Left hindlimb (tissue), 1 donor: ENCODE results near the gene ZFR2.
"Not testable (repeated sequence)": the region's sequence is repeated elsewhere in the genome, so short reads cannot be mapped to it uniquely, and the experiment has no call there.

Experiments used
- DNase-seq: peaks from one replicate; pipeline ENCODE4 v3.0.0-alpha.2; 2018

ZFR2 gene

GRCh38 chr19:3768748-3769099, 100.1 kb downstream of the ZFR2 start:
- DNase-seq = no peak

GRCh38 chr19:3768015-3768747, 100.7 kb downstream of the ZFR2 start:
- no peak for DNase-seq

GRCh38 chr19:3767050-3767449, 101.8 kb downstream of the ZFR2 start:
- DNase-seq = no peak

GRCh38 chr19:3766520-3766919, 102.3 kb downstream of the ZFR2 start:
- no peak for DNase-seq

- not testable (repeated sequence) for DNase-seq
These were observed 103.1 kb downstream of the ZFR2 start for GRCh38 chr19:3765757-3766156.

- no peak for DNase-seq
These were observed 103.7 kb downstream of the ZFR2 start for GRCh38 chr19:3765121-3765520.

- peak; percentile 100 for DNase-seq
These were observed 106.1 kb downstream of the ZFR2 start, which contains the start of gene MRPL54 for GRCh38 chr19:3762501-3763459. MRPL54 (plus strand) TSS chr19:3762682; CDS start chr19:3762701, 19 bp downstream.

- DNase-seq = no peak
These were observed 106.7 kb downstream of the ZFR2 start for GRCh38 chr19:3762130-3762473.

- peak; percentile 90 for DNase-seq
These were observed 107.3 kb downstream of the ZFR2 start, which contains the start of gene APBA3 for GRCh38 chr19:3761382-3762129. APBA3 (minus strand) TSS chr19:3761692; CDS start chr19:3760264, 1,428 bp downstream.

- no peak for DNase-seq
These were observed 107.9 kb downstream of the ZFR2 start for GRCh38 chr19:3760871-3761361.

GRCh38 chr19:3759482-3760254, 109.2 kb downstream of the ZFR2 start:
- DNase-seq = no peak

GRCh38 chr19:3758297-3758696, 110.5 kb downstream of the ZFR2 start:
- DNase-seq = not testable (repeated sequence)

GRCh38 chr19:3757705-3758104, 111.1 kb downstream of the ZFR2 start:
- DNase-seq = not testable (repeated sequence)
